Esophagus squamous epithelium (tissue), 4 donors: Measurements from ENCODE around the gene CORIN.

Experiments
- CTCF ChIP-seq, 6 experiments: fragments of 450-650 bp in 4 of 6; fragments of 200-600 bp in 2 of 6; sonication (generic) in 2 of 6; IDR thresholded peaks; one replicate each; pipeline ENCODE4 v1.5.1; 2016 to 2019; ENCODE audit warnings: antibody characterized with exemption in 6 of 6, mild to moderate bottlenecking in 4 of 6, moderate library complexity in 4 of 6
- POLR2A ChIP-seq, 4 donors: fragments of 450-650 bp; IDR thresholded peaks; one replicate each; pipeline ENCODE4 v1.6.1; 2017; ENCODE audit warnings: antibody characterized with exemption in 4 of 4, mild to moderate bottlenecking in 4 of 4, moderate library complexity in 3 of 4

- TF ChIP-seq CTCF (IDR thresholded peaks at IDR 0.05) (no peak), POLR2A (IDR thresholded peaks at IDR 0.05) (no peak)
Observed at GRCh38 chr4:47720787-47721186, 117.1 kb downstream of the CORIN start.
